GM12874 (cell line): ENCODE measurements around the gene CHMP2B.

Experiments
- TF ChIP-seq, protein P1 (sequence below): IDR thresholded peaks from 2 replicates; pipeline ENCODE4 v1.5.1; 2011; ENCODE audit warnings: low read depth, mild to moderate bottlenecking, control low read depth, low read length, moderate library complexity; ENCODE audit not compliant: insufficient read depth

Gene CHMP2B

DNA sequence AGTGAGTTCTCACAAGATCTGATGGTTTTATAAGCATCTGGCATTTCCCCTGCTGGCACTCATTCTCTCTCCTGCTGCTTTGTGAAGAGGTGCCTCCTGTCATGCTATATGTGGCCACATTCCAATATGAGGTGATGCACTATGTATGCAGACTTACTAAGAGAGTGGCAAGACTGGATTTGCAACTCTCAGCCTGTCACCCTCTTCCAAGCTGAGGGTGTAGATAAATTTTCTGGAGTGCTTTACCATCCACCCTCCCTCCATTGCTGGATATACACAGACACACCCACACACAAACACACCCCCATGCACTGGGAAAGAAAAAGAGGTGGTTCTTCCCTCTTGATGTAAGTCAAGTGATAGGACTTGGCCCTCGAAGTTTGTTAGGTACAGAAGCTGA lies 30.2 kb upstream of the CHMP2B start:
- TF ChIP-seq, protein P1, sequence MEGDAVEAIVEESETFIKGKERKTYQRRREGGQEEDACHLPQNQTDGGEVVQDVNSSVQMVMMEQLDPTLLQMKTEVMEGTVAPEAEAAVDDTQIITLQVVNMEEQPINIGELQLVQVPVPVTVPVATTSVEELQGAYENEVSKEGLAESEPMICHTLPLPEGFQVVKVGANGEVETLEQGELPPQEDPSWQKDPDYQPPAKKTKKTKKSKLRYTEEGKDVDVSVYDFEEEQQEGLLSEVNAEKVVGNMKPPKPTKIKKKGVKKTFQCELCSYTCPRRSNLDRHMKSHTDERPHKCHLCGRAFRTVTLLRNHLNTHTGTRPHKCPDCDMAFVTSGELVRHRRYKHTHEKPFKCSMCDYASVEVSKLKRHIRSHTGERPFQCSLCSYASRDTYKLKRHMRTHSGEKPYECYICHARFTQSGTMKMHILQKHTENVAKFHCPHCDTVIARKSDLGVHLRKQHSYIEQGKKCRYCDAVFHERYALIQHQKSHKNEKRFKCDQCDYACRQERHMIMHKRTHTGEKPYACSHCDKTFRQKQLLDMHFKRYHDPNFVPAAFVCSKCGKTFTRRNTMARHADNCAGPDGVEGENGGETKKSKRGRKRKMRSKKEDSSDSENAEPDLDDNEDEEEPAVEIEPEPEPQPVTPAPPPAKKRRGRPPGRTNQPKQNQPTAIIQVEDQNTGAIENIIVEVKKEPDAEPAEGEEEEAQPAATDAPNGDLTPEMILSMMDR, result no peak

DNA sequence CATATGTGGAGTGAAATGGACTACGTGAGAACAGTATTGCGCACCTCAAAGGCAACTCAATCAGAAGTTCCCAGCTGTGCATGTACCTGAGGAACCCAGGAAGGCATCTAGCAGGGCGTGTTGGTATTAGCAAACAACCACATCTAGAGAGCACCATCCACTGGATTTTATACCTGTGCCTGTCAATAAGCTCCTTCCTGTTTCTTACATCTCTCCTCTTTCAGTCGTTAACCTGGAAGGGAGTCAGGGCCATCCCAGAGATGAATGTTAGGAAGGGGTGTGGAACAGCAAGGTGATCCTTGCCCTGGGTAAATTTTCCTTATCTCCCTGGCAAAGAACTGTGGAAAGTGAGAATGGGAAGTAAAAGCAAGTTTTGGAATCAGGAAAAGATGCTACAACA lies 29.6 kb upstream of the CHMP2B start:
- TF ChIP-seq, protein P1, result no peak

DNA sequence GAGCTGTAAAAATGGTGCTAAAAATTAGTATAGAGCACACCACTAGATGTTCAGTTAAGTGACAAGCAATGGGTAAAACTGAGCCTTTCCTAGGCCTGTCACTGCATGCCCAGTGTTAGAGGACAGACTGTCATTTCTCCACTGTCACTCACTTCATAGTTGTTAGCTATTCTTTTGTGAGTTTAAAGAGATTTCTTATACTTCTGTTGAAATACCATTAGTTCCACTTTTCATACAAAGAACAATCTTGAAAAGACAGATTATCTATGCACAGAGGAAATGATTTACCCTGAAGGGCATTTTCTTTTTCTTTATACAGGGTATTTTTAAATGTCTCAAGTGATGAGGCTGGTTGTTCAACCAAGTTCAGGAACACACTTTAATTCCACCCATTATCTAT lies 28.3 kb upstream of the CHMP2B start:
- TF ChIP-seq, protein P1, result no peak

DNA sequence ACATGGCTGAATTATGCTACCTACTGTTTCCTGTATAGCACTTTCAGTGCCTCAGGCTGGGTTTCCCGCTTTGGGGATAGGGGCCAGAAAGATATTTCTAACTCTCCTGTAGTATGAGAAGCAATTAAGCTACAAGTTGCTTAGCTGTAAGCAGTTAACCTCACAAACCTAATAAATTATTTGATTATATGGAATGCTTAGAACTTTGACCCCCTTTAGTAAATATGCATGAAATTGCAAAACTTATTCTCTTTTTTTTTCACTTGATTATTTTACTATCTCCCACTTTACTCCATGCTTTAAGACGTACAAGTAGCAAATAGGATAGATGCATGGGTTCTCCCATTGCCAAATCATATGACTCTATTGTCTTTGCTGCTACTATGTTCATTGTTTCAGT lies 27.5 kb upstream of the CHMP2B start:
- TF ChIP-seq, protein P1, result no peak

DNA sequence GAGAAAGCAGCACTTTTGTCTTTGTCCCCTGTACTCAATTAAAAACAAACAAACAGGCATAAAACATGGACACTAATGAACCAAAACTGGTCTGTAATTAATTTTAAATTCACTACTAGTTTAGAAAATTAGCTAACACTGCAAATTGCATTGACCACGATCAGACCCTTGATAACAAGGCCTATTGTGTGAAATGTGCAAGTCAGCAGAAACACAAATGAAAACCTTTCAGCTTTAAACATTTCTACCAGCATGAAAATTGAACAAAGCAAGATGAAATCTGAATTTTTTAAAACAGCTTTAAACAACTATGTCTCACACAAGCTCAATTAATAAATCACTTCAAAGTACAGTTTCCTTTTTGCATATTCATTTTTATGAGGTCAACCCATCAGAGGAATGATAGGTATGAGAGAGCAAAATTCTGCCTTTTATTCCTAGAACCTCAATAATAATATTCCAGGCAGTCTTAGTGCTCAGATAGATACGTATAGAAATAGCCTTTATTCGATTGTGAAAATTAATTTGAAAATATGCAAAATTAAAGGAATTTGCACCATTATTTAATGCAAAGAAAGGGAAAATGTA lies 27.0 kb upstream of the CHMP2B start:
- TF ChIP-seq, protein P1, result no peak

DNA sequence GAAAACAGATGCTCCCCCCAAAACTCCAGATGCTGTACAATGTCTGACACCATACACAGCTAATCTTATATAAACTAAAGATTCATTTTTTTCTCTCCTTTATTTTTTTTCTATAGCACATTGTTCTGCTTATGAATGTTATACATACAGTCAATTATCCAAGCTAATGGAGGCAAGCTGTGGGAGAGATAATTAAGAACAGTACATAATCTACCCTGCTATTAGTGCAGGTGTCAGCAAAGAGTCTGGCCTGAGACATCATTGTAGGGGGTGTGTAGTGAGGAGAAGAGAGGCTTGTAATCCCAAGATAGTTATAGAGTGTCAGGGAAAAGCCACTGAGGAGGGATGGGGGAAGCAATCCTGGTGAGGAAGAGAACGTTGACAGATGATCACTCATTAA lies 25.4 kb upstream of the CHMP2B start:
- TF ChIP-seq, protein P1, result no peak

DNA sequence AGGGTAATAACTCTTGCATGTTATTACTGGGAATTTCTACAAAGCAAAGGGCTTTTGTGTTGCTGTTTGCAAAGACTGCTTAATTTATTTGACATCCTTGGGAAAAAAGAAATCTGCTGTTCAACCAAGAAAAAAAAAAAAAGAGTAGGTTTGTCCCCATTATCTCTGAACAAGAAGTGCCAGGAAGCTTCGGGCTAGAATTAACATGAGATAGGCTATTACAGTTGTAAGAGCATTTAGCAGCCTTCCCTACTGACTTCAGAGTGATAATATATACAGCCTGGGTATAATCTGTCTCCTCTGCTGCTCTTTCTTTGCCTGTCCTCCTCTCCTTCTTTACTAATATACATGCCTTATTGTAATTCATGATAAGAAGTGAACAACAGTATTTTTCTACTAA lies 23.3 kb upstream of the CHMP2B start:
- TF ChIP-seq, protein P1, result no peak
